GM20000 (cell line): Measurements from ENCODE around the gene C1orf21.

Experiments
- DNase-seq: peaks from one replicate; pipeline ENCODE4 v3.0.0; 2012; ENCODE audit warnings: low spot score
- TF ChIP-seq, protein P1 (sequence below): IDR thresholded peaks from 2 replicates; pipeline ENCODE4 v1.5.1; 2012; ENCODE audit warnings: mild to moderate bottlenecking, control low read depth; ENCODE audit errors: extremely low read depth, missing control alignments

C1orf21 gene

DNA sequence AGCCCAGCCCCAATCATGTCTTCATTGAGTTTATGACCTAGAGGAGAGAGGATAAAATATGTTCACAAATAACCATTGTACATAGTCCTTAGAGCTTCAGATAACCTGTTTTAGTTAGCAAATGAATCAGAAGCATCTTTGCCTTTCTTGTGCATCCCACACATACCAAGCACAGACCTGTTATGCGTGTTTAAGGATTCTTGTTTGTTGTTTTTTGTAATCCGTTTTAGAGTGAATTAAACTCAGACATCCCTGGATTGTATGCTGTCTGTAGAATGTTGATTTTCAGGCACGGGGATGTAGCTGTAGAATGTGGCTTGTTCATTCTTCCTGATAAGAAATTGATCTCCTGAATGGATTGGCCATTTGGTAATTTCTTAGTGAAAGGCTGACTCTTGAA lies 232.0 kb downstream of the C1orf21 start:
- TF ChIP-seq, protein P1, sequence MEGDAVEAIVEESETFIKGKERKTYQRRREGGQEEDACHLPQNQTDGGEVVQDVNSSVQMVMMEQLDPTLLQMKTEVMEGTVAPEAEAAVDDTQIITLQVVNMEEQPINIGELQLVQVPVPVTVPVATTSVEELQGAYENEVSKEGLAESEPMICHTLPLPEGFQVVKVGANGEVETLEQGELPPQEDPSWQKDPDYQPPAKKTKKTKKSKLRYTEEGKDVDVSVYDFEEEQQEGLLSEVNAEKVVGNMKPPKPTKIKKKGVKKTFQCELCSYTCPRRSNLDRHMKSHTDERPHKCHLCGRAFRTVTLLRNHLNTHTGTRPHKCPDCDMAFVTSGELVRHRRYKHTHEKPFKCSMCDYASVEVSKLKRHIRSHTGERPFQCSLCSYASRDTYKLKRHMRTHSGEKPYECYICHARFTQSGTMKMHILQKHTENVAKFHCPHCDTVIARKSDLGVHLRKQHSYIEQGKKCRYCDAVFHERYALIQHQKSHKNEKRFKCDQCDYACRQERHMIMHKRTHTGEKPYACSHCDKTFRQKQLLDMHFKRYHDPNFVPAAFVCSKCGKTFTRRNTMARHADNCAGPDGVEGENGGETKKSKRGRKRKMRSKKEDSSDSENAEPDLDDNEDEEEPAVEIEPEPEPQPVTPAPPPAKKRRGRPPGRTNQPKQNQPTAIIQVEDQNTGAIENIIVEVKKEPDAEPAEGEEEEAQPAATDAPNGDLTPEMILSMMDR: no peak
- DNase-seq: no peak

DNA sequence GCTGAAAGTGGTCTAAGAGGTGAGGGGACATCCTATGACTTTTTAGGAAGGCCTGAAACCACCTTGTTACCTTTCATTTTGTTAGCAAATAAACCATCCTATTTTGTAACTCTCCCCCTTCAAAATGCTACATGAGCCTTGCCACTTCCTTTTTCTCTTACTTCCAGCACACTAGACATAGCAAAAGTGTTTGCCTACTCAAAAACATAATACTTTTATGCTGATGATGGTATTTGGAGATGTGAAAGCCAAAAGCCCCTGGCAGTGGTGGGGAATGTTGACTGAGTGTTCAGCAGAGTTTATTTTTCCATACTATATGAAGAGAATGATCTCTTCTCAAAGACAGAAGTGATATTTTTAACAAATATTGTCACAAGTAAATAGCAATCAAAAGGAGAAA lies 233.6 kb downstream of the C1orf21 start:
- TF ChIP-seq, protein P1: no peak
- no peak for DNase-seq

DNA sequence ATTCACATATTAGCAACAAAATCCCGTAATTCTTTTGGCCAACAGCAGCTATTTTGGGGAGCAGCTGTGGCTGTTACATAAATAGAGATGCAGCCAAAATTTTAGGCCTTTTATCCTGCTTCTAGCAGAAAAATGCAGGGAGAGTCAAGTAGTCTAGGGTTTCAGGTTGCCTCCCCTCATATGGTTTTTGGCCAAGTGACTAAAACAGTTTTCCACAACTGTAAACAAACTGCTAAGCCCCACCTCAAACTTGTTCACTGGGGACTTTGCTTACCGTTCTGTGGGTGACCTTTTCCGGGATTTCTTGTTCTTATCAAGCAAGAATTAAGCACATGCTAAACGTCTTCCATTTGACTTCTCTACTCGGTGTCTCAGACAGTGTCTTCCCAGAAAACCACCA lies 234.4 kb downstream of the C1orf21 start:
- TF ChIP-seq, protein P1: no peak
- no peak for DNase-seq

DNA sequence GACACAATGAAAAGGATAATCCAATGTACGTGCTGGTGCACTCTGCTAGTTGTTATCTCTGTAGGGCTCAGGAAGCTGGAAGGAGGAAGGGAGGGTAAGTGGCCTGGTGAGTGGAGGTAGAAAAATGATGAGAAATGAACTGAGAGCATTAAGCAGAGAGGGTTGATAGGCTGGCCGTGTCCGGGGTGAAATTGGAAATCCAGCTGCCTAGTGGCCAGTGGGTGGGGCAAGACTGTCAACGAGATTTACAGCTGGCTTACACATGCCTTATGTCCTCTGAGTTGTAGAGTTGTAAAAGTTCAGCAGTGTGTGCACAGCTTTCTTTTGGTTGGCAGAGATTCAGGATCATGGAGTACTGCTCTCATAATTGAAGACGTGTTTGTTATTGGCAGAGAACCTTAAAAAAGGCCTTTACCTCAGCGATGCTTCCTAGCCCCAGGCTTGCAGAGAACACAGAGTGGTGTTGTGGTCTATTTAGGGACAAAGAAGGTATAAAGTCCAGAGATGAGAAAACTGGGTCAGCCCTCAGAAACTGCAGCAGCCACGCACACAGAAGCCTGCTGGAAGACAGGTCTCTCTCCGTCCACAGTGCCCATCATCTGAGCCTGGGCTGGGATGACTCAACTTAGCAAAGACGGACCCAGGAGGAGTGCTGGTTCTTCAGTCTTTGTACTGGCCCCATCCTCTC lies 235.5 kb downstream of the C1orf21 start:
- TF ChIP-seq, protein P1: no peak
- no peak for DNase-seq

DNA sequence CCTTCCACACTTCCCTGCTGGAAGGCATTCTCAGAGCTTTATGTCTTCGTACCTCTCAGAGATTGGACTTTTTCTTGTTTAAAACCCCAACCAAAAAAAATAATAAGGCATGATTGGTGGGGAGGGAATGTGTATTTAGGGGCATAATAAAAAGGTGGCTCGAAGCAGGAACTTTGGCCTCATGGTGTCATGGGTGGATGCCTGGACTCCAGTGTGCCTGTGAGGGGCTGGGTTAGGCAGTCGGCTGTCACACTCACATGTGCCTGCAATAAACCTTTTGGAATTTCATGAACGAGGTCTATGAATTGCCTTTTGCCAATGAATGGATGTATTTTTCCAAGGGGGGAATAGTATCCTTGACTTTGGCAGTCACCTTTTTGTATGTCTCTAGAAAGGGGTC lies 236.6 kb downstream of the C1orf21 start:
- TF ChIP-seq, protein P1: no peak
- no peak for DNase-seq

DNA sequence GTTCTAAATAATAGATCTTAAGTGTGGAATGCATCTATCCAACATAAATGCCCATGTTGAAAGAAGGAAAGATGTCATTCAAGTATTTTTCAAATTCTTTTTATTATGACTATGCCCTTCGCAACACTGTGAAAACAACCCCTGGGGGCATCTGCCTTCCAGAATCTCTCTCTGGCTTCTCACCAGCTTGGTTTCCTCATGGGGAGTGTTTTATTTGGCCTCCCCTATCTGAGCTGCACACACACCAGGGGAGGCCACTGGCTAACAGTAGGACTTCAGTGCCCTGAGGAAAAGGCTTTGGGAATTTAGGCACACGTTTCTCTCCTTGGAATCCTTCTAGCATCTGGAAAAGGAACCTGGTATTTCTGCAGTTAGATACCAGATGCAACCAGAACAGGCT lies 237.2 kb downstream of the C1orf21 start:
- TF ChIP-seq, protein P1: no peak
- no peak for DNase-seq

DNA sequence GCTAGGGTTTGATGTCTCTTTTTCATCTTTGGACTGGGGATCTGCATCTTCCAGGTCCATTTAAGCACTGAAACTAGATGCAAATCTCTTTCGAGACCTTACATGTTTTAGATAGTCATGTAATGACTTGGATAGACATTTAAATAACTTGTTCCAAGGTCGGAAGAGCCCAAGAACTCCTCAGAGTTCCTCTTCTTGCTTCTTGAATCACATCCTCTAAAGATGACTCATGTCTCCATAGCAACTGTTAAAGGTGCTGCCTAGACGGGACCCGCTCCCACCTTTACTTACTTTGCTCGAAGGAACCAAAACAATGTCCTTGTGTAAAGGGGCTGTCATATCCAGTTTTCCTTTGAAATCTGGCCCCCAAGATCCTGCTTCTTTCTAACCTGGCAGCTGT lies 237.8 kb downstream of the C1orf21 start:
- DNase-seq: no peak
- TF ChIP-seq, protein P1: no peak
